CD4-positive, alpha-beta T cell treated with Interleukin-15 for 4 hours (primary cell): ENCODE results near the gene POU2F3.

Experiments
- DNase-seq: peaks from one replicate; pipeline ENCODE4 v3.0.0-alpha.2; 2020; ENCODE audit warnings: low spot score

Gene POU2F3

GRCh38 chr11:120210626-120211521 lies 29.1 kb upstream of the POU2F3 start, which contains the start of gene OAF:
Gene OAF (plus strand): TSS chr11:120211032. CDS start chr11:120211280, 248 bp downstream.
- DNase-seq: peak; percentile 52

- DNase-seq: no peak
Measured at GRCh38 chr11:120211522-120212258, 28.2 kb upstream of the POU2F3 start.

- DNase-seq: no peak
Measured at GRCh38 chr11:120212259-120212878, 27.6 kb upstream of the POU2F3 start.

GRCh38 chr11:120212926-120213325 lies 27.0 kb upstream of the POU2F3 start:
- no peak for DNase-seq

GRCh38 chr11:120214581-120214980 lies 25.4 kb upstream of the POU2F3 start:
- DNase-seq: no peak

GRCh38 chr11:120215634-120216033 lies 24.3 kb upstream of the POU2F3 start:
- no peak for DNase-seq

- no peak for DNase-seq
Measured at GRCh38 chr11:120216426-120217102, 23.4 kb upstream of the POU2F3 start.

GRCh38 chr11:120217526-120217925 lies 22.4 kb upstream of the POU2F3 start:
- no peak for DNase-seq

GRCh38 chr11:120217941-120218694 lies 21.8 kb upstream of the POU2F3 start:
- no peak for DNase-seq

- no peak for DNase-seq
Measured at GRCh38 chr11:120218695-120219033, 21.3 kb upstream of the POU2F3 start.

GRCh38 chr11:120219232-120219937 lies 20.6 kb upstream of the POU2F3 start:
- no peak for DNase-seq

- no peak for DNase-seq
Measured at GRCh38 chr11:120219938-120220746, 19.8 kb upstream of the POU2F3 start.

GRCh38 chr11:120220747-120221037 lies 19.2 kb upstream of the POU2F3 start:
- no peak for DNase-seq

GRCh38 chr11:120221115-120221752 lies 18.7 kb upstream of the POU2F3 start:
- no peak for DNase-seq

- no peak for DNase-seq
Measured at GRCh38 chr11:120222916-120223315, 17.0 kb upstream of the POU2F3 start.

GRCh38 chr11:120223793-120224192 lies 16.1 kb upstream of the POU2F3 start:
- no peak for DNase-seq

GRCh38 chr11:120224361-120224760 lies 15.6 kb upstream of the POU2F3 start:
- no peak for DNase-seq

GRCh38 chr11:120224972-120225909 lies 14.7 kb upstream of the POU2F3 start:
- DNase-seq: no peak

GRCh38 chr11:120226242-120226641 lies 13.7 kb upstream of the POU2F3 start:
- no peak for DNase-seq
